ENCODE measurements around the gene IMPA2.
"Not testable (repeated sequence)": the region's sequence is repeated elsewhere in the genome, so short reads cannot be mapped to it uniquely, and the experiment has no call there.

The IMPA2 gene

DNA sequence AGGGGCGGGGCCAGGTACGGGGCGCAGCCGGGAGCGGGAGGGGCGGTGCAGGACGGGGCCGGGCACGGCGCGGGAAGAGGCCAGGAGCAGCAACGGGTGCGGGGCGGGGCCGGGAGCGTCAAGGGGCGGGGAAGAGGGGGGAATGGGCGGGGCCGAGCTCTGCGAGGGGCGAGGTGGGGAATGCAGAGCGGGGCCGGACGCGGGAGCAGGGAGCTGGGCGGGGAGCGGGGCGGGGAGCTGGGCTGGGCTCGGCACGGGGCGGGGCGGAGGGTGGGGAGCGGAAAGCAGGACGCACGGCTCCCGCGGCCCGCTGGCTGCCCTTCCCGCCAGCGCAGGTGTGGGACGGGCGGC lies at the start of gene IMPA2:
Gene IMPA2, plus strand, starts transcription at position 316 of the 351 bp plus-strand sequence. CDS start 163 bp downstream, outside the sequence.
- DNase-seq (ENCODE audit: low spot score) = peak; percentile 98

DNA sequence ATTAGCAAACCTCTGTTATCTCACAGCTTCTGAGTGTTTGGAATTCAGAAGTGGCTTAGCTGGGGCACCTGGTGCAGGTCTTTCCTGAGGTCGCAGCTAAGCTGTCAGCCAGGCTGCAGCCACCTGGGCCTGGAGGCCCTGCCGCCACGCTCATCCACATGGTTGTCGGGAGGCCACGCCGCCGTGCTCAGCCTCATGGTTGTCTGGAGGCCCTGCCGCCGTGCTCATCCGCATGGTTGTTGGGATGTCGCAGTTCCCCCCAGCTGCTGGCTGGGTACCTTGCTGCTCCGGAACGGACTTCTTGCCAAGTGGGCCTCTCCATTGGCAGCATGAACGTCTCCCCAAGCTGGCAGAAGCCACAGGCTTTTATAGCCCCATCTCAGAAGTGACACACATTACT lies 48.9 kb upstream of the IMPA2 start:
- no peak for DNase-seq (ENCODE audit: low spot score)

DNA sequence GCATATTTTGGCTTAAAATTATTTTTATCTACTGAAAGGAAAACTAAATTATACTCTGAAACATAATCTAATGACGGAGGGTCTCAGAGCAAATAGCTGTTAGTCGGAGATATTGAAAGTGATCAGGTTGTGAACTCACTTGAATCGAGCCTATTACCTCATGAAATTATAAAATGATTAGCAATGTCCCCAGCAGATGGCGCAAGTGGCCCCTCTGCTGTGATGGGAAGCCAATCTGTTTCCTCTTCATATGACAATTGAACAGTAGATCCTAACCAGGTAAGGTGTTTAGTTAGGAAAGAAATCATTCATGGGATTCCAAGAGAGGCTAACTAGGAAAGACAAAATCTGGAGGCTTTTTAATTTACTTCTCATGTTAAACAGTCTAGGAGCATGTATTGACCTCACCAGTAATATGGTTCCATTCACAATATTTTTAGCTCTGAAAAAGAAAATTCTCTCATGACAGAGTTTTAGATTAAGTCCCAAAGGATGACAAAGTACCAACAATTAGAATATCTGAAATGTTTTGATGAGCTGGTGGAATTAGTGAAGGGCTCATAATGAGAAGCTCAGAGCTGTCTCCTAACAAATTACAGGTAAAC lies 43.3 kb upstream of the IMPA2 start:
- peak; percentile 77 for DNase-seq (ENCODE audit: low spot score)

- no peak for DNase-seq (ENCODE audit: low spot score)
These were observed 40.4 kb upstream of the IMPA2 start for GRCh38 chr18:11940956-11941355.

- no peak for DNase-seq (ENCODE audit: low spot score)
These were observed 37.8 kb upstream of the IMPA2 start for GRCh38 chr18:11943551-11943950.

DNA sequence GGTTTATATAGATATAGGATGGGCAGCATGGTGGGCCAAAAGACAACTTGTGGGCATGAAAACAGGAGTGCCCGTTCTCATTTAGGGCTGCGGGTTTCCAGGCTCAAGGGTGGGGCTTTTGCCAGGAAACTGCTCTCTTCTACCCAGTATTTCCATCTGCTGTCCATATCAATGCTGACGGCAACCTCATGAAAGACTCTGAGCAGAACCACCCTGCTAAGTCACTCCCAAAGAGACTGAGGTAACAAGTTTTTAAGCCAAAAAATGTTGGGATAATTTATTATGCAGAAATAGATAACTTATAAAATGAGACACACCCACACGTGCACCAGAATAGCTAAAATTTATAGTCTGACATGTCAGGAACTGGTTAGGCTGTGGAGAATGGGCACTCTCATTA lies 37.1 kb upstream of the IMPA2 start:
- DNase-seq (ENCODE audit: low spot score) = no peak

DNA sequence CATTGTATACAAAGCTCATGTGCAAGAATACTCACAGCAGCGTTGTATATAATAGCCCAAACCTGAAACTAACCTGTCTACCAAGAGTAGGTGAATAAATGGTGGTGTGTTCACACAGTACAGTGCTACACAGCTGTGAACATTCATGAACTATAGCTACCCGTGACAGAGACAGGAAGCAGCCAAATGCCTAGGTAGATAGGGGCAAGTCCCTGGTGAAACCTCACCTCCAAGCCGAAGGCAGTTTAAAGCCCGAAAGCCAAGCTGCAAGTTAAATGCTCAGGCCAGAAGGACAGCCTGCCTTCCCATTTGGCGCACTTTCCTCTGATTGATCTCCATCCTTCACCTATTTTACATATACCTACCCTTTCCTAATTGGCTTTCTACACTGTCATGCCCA lies 36.5 kb upstream of the IMPA2 start:
- DNase-seq (ENCODE audit: low spot score) = no peak

DNA sequence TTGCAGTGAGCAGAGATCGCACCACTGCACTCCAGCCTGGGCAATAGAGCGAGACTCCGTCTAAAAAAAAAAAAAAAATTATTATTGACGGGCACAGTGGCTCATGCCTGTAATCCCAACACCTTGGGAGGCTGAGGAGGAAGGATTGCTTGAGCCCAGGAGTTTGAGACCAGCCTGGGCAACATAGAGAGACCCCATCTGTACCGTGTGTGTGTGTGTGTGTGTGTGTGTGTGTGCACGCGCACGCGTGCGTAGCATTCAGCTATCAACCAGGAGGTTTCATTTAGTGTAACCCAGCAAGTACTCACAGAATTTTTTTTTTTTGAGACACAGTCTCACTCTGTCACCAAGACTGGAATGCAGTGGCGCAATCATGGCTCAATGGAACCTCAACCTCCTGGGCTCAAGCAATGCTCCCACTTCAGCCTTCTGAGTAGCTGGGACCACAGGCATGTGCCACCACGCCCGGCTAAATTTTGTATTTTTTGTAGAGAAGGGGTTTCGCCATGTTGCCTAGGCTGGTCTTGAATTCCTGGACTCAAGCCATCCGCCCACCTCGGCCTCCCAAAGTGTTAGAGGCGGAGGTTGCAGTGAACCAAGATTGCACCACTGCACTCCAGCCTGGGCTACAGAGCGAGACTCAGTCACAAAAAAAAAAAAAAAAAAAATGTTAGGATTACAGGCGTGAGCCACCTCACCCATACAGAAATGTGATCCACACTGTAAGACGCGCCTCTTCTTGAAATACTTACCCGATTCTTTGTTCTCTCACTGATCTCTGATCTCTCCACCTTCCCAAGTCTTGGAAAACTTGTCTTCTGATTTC lies 35.3 kb upstream of the IMPA2 start:
- DNase-seq (ENCODE audit: low spot score) = peak; percentile 51

GRCh38 chr18:11946756-11947155 lies 34.6 kb upstream of the IMPA2 start:
- DNase-seq (ENCODE audit: low spot score) = no peak

GRCh38 chr18:11947214-11948191 lies 33.8 kb upstream of the IMPA2 start:
- peak; percentile 90 for DNase-seq (ENCODE audit: low spot score)

DNA sequence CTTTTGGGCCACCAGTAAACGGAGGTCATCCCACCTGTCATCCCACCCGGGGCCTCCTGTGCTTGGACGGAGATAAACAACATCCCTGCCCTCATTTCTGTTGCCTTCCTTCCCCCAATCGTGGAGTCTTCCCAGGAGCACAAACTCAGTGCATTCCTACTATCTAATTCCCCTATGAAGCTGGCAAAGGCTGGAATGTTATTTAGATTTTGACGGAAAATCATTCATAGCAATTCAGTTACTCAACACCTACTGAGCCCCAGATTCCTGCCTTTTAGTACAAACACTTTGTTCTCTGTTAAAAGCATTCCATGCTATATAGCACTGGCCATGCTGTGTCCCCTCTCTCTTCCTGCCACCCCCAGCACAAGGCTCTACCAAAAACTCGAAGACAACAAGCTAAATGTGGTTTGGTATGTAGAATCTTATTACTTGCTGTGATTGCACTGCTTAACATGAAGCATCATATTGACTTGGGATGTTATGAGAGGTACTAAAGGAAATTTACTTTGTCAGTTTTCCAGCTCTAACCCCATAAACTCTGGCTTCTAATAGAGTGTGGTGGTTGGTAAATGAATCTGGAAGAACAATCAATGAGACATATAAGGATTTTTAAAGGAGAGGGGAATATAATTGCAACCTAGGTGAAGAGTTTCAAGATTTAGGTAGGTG lies 32.3 kb upstream of the IMPA2 start:
- no peak for DNase-seq (ENCODE audit: low spot score)

- DNase-seq (ENCODE audit: low spot score) = no peak
These were observed 30.5 kb upstream of the IMPA2 start for GRCh38 chr18:11950824-11951223.

DNA sequence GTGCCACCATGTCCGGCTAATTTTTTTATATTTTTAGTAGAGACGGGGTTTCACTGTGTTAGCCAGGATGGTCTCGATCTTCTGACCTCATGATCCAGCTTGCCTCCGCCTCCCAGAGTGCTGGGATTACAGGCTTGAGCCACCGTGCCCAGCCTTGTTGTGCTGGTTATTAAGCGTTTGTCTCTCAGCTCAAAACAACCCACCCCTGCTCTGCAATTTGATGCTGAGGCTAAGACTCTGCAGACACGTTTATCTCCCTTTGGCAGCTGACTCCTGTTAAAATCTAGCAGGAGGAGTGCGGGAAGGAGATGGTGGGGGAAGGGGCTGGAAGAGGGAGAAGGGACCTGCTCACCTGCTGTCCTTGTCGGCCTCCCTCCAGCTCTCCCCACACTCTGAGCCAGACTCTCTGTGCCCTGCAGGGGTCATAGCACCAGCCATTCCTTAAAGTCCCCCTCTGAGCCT lies 29.9 kb upstream of the IMPA2 start:
- DNase-seq (ENCODE audit: low spot score) = no peak

DNA sequence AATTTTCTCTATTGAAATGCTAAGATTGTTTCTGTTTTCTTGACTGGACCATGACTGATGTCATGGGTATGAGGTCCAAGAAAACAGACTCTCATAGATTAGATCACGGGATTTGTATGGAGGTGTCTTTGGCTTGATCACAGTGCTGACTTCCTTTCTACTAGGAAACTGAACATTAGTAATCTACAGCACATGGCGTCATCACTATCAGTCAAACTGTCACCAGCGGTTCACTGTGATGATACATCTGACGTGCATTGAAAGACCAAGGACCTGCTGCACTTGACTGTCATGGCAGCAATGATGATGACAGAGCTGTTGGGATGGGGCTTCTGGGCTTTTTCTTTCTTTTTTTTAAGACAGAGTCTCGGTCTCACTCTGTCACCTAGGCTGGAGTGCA lies 28.2 kb upstream of the IMPA2 start:
- no peak for DNase-seq (ENCODE audit: low spot score)

DNA sequence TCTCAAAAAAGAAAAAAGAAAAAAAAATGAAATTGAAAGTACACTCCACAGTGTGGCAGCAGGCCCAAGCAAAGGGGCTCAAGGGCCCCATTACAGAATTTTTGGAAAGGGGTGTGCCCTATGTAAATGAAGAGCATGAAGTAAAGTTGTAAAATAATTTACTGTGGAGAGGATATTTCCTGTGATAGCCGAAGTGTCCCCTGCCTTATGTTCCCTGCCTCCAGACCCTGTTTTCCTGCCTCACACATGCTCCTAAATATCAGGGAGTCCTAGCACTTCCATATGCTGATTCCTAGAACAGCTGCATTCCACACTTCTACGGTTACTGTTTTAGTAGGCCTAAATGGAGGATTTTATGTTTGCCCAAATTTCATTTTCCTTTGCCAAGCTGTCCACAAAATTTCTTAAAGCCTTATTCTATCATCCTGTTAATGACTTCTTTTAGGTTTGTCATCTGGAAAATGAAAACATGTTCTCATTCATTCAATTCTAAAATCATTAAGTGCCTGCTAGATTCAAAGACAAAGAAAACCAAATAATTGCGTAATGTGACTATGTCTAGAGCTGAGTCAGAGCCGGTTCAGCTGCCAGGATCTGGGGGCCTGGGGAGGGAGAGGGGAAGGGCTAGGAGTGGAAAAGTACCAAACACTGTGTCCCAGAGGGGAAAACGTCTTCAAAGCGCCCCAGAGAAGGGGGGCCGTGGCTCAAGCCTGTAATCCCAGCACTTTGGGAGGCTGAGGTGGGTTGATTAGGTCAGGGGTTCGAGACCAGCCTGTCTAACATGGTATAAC lies 25.9 kb upstream of the IMPA2 start:
- DNase-seq (ENCODE audit: low spot score) = no peak

GRCh38 chr18:11956371-11957308 lies 24.7 kb upstream of the IMPA2 start:
- no peak for DNase-seq (ENCODE audit: low spot score)

DNA sequence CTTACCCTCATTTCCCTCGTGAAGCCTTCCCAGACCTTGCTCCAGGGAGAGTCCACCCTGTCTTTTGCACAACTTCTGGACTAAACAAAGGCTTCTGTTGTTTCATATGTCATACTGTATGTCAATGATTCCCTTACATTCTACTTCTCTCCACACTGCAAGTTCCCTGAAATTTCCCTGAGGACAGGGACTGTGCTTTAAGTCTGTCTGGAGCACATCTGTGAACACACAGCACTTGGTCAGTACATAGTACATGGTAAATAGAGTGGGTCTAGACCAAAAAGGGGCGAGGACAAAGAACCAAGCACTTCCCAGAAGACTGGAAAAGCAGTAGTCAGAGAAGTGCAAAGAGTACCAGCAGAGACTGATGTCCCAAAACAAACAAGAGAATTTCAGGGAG lies 23.7 kb upstream of the IMPA2 start:
- no peak for DNase-seq (ENCODE audit: low spot score)

GRCh38 chr18:11959651-11960050 lies 21.7 kb upstream of the IMPA2 start:
- not testable (repeated sequence) for DNase-seq (ENCODE audit: low spot score)

DNA sequence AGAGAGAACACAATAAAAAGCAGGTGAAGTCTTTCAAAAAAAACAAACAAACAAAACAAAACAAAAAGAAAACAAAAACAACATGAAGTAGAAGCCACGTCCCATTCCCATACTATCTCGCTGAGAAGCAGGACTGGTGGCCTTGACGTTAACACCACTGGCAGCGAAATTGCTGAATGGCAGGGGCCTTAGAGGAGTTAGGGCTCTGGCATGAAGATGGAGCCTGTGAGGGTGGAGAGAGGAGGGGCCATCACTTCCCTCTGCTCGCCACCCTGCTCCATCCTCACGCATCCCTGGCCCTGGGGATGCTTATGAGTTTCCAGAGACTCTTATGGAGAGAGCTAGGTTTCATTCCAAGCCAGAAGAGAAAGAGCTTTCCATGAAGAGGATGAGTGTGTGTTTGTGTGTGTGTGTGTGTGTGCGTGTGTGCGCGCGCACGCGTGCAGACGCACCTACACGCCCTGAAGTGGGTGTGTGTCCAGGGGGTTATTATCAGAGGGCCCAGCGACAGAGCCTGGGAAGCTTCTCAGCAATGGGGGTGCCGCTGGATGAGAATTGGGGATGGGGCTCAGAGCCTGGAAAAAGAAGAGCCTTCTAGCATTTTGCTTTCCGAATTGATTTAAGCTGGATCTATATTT lies 20.4 kb upstream of the IMPA2 start:
- no peak for DNase-seq (ENCODE audit: low spot score)

All from LoVo (cell line).